ENCODE data around the gene KANK2. TPM values are rescaled to one million over a fixed set of nuclear protein-coding genes. Genes with fewer than 3 reads are reported as not detected.

KANK2 gene
- polyA plus RNA-seq, 1 donor from 2014 or later: 0.25 TPM

DNA sequence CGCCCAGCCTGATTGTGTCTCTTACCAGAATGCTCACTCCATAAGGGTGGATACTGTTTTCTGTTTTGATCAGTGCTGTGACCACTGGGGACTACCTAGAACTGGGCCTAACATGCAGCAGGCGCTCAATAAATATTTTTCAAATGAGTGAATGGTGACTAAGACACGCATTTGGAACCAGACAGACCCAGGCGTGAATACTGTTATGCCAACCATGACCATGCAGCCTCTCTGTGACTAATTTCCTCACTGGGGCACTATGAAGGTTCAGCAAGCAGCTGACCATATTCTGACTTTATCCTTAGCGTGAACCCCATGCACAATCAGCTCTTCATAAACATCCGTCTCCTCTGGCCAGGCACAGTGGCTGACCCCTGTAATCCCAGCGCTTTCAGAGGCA is 28.8 kb downstream of the KANK2 start:
- no peak overlapping the region for H2AFZ ChIP-seq (ENCODE audit: low read depth, low read length)
- no peaks in the 10 kb centered on the region for H3K9me2 ChIP-seq (ENCODE audit: insufficient read depth, low read length)
- H3F3A ChIP-seq (ENCODE audit: insufficient read depth, low read length, poor library complexity, severe bottlenecking): no peaks in the 10 kb centered on the region
- no peaks in the 10 kb centered on the region for H3K9me3 ChIP-seq (ENCODE audit: low read length)
- no peak overlapping the region for H3K4me2 ChIP-seq (ENCODE audit: low read length)
- no peaks in the 10 kb centered on the region for H4K20me1 ChIP-seq (ENCODE audit: insufficient read depth)
- TF ChIP-seq TAF1 (IDR thresholded peaks at IDR 0.05; ENCODE audit: low read depth) (no peak), EP300 (conservative IDR thresholded peaks at IDR 0.05; ENCODE audit: poor library complexity, severe bottlenecking) (no peak), RAD21 (conservative IDR thresholded peaks at IDR 0.05) (no peak)
- no peaks in the 10 kb centered on the region for H3K79me2 ChIP-seq (replicated peaks; ENCODE audit: insufficient read depth, low read length)
- no peak overlapping the region for H3K27ac ChIP-seq (ENCODE audit: low read length)
- no peak overlapping the region for H3K9ac ChIP-seq (ENCODE audit: low read length)
- H3K36me3 ChIP-seq (ENCODE audit: insufficient read depth, low read length): no peaks in the 10 kb centered on the region
- no peaks in the 10 kb centered on the region for H3K27me3 ChIP-seq (ENCODE audit: insufficient read depth, low read depth, low read length)
- H3K4me3 ChIP-seq (ENCODE audit: low read length): no peak overlapping the region

- Histone ChIP-seq H3K4me2 (ENCODE audit: low read length) (no peak overlapping the region), H3K36me3 (ENCODE audit: insufficient read depth, low read length) (no peaks in the 10 kb centered on the region), H3F3A (ENCODE audit: insufficient read depth, low read length, poor library complexity, severe bottlenecking) (no peaks in the 10 kb centered on the region), H2AFZ (ENCODE audit: low read depth, low read length) (no peak overlapping the region), H3K27me3 (ENCODE audit: insufficient read depth, low read depth, low read length) (no peaks in the 10 kb centered on the region), H3K9me3 (ENCODE audit: low read length) (no peaks in the 10 kb centered on the region), H3K4me3 (ENCODE audit: low read length) (no peak overlapping the region), H3K9me2 (ENCODE audit: insufficient read depth, low read length) (no peaks in the 10 kb centered on the region), H3K27ac (ENCODE audit: low read length) (no peak overlapping the region), H3K79me2 (replicated peaks; ENCODE audit: insufficient read depth, low read length) (no peaks in the 10 kb centered on the region), H4K20me1 (ENCODE audit: insufficient read depth) (no peaks in the 10 kb centered on the region), H3K9ac (ENCODE audit: low read length) (no peak overlapping the region)
- no peak for TF ChIP-seq TAF1 (IDR thresholded peaks at IDR 0.05; ENCODE audit: low read depth)
Observed at GRCh38 chr19:11166281-11167142, 30.8 kb downstream of the KANK2 start.

DNA sequence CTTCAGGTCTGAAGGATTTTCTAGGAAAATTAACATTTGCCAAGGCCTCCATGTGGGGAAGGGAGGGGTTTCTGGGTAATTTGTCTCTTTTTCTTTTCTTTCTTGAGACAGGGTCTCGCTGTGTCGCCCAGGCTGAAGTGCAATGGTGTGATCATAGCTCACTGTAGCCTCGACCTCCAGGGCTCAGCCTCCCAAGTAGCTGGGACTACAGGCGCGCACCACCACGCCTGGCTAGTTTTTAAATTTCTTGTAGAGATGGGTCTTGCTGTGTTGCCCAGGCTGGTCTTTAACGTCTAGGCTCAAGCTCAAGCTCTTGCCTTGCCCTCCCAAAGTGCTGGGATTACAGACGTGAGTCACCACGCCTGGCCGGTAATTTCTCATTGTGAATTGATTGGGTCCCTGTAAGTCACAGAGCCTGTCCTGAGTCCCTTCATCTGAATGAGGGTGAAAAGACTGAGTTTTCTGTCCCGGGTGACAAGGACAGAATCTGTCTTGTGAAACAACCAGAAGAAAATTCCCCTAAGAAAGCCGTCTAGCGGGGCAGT is 31.8 kb downstream of the KANK2 start:
- Histone ChIP-seq H3F3A (ENCODE audit: insufficient read depth, low read length, poor library complexity, severe bottlenecking) (no peaks in the 10 kb centered on the region), H3K36me3 (ENCODE audit: insufficient read depth, low read length) (no peaks in the 10 kb centered on the region), H2AFZ (ENCODE audit: low read depth, low read length) (no peak overlapping the region), H4K20me1 (ENCODE audit: insufficient read depth) (no peaks in the 10 kb centered on the region), H3K27me3 (ENCODE audit: insufficient read depth, low read depth, low read length) (no peaks in the 10 kb centered on the region), H3K4me2 (ENCODE audit: low read length) (no peak overlapping the region), H3K9me3 (ENCODE audit: low read length) (no peaks in the 10 kb centered on the region), H3K79me2 (replicated peaks; ENCODE audit: insufficient read depth, low read length) (no peaks in the 10 kb centered on the region), H3K4me3 (ENCODE audit: low read length) (no peak overlapping the region), H3K27ac (ENCODE audit: low read length) (no peak overlapping the region), H3K9ac (ENCODE audit: low read length) (no peak overlapping the region), H3K9me2 (ENCODE audit: insufficient read depth, low read length) (no peaks in the 10 kb centered on the region)
- TF ChIP-seq EP300 (conservative IDR thresholded peaks at IDR 0.05; ENCODE audit: poor library complexity, severe bottlenecking): no peak
- TF ChIP-seq SMC3 (conservative IDR thresholded peaks at IDR 0.05; ENCODE audit: poor library complexity): no peak
- TF ChIP-seq EZH2 (IDR thresholded peaks at IDR 0.05; ENCODE audit: borderline replicate concordance, insufficient read depth, low read length, poor library complexity, severe bottlenecking): no peak
- TF ChIP-seq CTCF (IDR thresholded peaks at IDR 0.05; ENCODE audit: poor library complexity, severe bottlenecking): no peak
- no peak for TF ChIP-seq POLR2AphosphoS5 (IDR thresholded peaks at IDR 0.05)
- TF ChIP-seq RAD21 (conservative IDR thresholded peaks at IDR 0.05): no peak
- no peak for TF ChIP-seq TAF1 (IDR thresholded peaks at IDR 0.05; ENCODE audit: low read depth)
- no peak for TF ChIP-seq REST (IDR thresholded peaks at IDR 0.05; ENCODE audit: borderline replicate concordance)
- TF ChIP-seq MXI1 (conservative IDR thresholded peaks at IDR 0.05; ENCODE audit: poor library complexity, severe bottlenecking): no peak
